Nephron (organoid): ENCODE measurements around the gene MYL7.

Experiments
- H3K27ac Mint-ChIP-seq, 3 experiments: 2 replicates each; pipeline ENCODE4 v1.8.0; 2020; ENCODE audit warnings: mixed read lengths in 3 of 3, mild to moderate bottlenecking in 2 of 3, moderate library complexity in 1 of 3
- H3K27me3 Mint-ChIP-seq: 2 replicates; pipeline ENCODE4 v1.8.0; 2021; ENCODE audit warnings: low read depth, mild to moderate bottlenecking, moderate library complexity, mixed read lengths
- H3K36me3 Mint-ChIP-seq: 2 replicates; pipeline ENCODE4 v1.8.0; 2020; ENCODE audit warnings: low read depth, mixed read lengths
- H3K4me1 Mint-ChIP-seq: 2 replicates; pipeline ENCODE4 v1.8.0; 2020; ENCODE audit warnings: mixed read lengths
- H3K4me3 Mint-ChIP-seq, 3 experiments: 2 replicates each; pipeline ENCODE4 v1.8.0; 2020; ENCODE audit warnings: mild to moderate bottlenecking in 3 of 3, mixed read lengths in 3 of 3, moderate library complexity in 2 of 3
- H3K9me3 Mint-ChIP-seq: 2 replicates; pipeline ENCODE4 v1.8.0; 2020; ENCODE audit warnings: mixed read lengths
- CTCF ChIP-seq, 3 experiments: fragments of 200-600 bp; sonication (generic); IDR thresholded peaks; one replicate each; pipeline ENCODE4 v1.5.0; 2021; ENCODE audit warnings: antibody characterized with exemption in 3 of 3; ENCODE audit not compliant: unreplicated experiment in 3 of 3

MYL7 gene

GRCh38 chr7:44153948-44154335 lies 12.8 kb upstream of the MYL7 start:
- Mint-ChIP-seq H3K27me3 (peaks cover 10% of the 10 kb centered on the region), H3K27ac (no peak overlapping the region), H3K36me3 (no peaks in the 10 kb centered on the region), H3K4me3 (no peak overlapping the region), H3K4me1 (peaks cover 26% of the 10 kb centered on the region), H3K9me3 (no peaks in the 10 kb centered on the region)
- TF ChIP-seq CTCF (IDR thresholded peaks at IDR 0.05; ENCODE audit: unreplicated experiment in 3 of 3): no peak

- no peak overlapping the region for H3K4me3 Mint-ChIP-seq
- no peak overlapping the region for H3K27ac Mint-ChIP-seq
- no peak for TF ChIP-seq CTCF (IDR thresholded peaks at IDR 0.05; ENCODE audit: unreplicated experiment in 3 of 3)
- H3K36me3 Mint-ChIP-seq: no peaks in the 10 kb centered on the region
- H3K4me1 Mint-ChIP-seq: peaks cover 31% of the 10 kb centered on the region
- H3K27me3 Mint-ChIP-seq: peaks cover 15% of the 10 kb centered on the region
- no peaks in the 10 kb centered on the region for H3K9me3 Mint-ChIP-seq
Measured at GRCh38 chr7:44152971-44153947, 12.1 kb upstream of the MYL7 start.

DNA sequence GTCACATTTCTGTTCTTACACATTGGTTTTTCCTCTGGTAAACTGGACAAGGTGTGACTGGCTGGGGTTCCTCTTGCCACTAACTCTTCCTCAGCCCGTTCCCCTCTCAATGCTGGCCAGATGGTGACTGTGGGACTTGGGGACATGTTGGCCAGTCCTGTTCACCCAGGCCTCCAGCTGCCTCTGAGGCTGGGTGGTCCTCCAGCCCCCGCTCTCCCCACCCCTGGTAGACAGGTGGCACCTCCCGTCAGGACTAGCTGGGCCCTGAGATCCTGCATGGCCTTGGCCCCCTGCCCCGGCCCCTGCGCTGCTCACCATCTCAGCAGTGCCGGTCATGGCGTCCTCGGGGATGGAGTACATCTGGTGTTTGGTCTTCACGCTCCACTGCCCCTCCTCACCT lies 10.8 kb upstream of the MYL7 start:
- H3K4me3 Mint-ChIP-seq: no peak overlapping the region
- H3K36me3 Mint-ChIP-seq: no peaks in the 10 kb centered on the region
- peaks cover 20% of the 10 kb centered on the region for H3K27me3 Mint-ChIP-seq
- H3K9me3 Mint-ChIP-seq: no peaks in the 10 kb centered on the region
- peaks cover 42% of the 10 kb centered on the region for H3K4me1 Mint-ChIP-seq
- TF ChIP-seq CTCF (IDR thresholded peaks at IDR 0.05; ENCODE audit: unreplicated experiment in 3 of 3): no peak
- no peak overlapping the region for H3K27ac Mint-ChIP-seq

DNA sequence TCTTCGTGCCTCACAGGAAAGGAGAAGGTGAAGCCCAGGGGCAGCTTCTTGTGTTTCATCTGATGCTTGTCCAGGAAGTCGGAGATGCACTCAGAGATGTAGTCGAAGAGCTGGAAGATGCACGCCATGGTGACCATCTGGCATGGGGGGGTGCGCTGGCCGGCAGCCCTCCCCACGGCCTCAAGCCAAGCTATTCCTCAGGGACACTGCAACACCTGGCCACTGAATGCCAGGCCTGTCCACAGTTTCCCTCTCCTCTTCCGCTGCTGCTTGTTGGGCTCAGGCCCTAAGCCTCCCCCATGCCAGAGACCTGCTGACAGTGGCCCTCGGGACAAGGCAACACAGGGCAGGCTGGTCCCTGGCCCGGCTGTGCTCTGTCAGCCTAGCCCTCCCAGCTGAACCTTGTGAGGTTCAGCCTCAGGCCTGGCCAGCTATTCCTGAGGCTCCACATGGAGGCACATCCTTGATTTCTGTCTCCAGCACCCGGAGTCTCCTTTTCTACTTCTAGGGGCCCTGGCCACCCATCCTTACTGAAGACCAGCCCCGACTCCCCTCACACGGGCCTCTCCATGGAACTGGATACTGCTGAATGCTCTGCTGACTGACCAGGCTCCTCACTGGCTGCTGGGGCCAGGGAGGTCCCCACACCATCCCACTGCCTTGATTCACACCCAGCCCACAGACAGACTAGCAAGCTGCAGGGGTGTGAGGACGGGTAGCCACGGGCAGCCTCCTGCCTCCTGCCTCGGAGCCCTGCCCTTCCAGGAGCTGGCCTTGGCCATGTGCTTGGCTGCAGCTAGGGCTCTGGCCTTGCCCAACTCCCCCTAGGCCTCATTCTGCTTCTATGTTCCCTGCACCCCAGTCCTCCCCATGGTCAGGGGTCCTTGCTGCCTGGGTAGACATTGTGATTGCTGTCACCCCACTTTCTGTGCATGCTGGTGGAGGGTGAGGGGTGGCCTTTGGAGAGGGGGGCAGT lies 10.1 kb upstream of the MYL7 start:
- H3K27me3 Mint-ChIP-seq: peaks cover 27% of the 10 kb centered on the region
- peak overlapping the region; percentile 90 to 92 (median 91) for H3K27ac Mint-ChIP-seq

DNA sequence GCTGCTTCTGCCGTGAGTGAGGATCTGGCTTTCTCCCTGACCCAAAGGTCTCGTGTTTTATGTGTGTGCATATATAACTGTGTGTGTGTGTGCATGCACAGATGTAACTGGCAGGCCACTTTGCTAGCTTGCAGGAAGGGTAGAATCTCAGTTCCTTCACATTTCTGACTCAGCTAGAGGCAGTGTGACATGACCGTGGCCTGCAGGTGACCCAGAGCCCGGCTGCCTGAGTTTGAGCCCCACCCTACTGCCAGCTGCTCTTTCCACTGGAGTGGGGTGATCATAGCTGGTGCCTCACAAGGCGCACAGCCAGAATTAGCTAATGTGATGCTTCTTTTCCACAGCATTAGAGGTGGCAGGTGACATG lies 9.3 kb upstream of the MYL7 start:
- peaks cover 48% of the 10 kb centered on the region for H3K4me1 Mint-ChIP-seq
- peak overlapping the region; percentile 90 to 92 (median 91) for H3K27ac Mint-ChIP-seq
- H3K9me3 Mint-ChIP-seq: no peaks in the 10 kb centered on the region
- H3K36me3 Mint-ChIP-seq: no peaks in the 10 kb centered on the region
- TF ChIP-seq CTCF (IDR thresholded peaks at IDR 0.05; ENCODE audit: unreplicated experiment in 3 of 3): no peak
- H3K27me3 Mint-ChIP-seq: peaks cover 31% of the 10 kb centered on the region
- peak overlapping the region in 1 of 3 experiments; percentile 15 for H3K4me3 Mint-ChIP-seq

More for the DNA sequence above, 10.1 kb upstream of the MYL7 start:
- H3K4me1 Mint-ChIP-seq: peaks cover 48% of the 10 kb centered on the region
- no peak overlapping the region for H3K4me3 Mint-ChIP-seq
- no peaks in the 10 kb centered on the region for H3K9me3 Mint-ChIP-seq
- no peak for TF ChIP-seq CTCF (IDR thresholded peaks at IDR 0.05; ENCODE audit: unreplicated experiment in 3 of 3)
- no peaks in the 10 kb centered on the region for H3K36me3 Mint-ChIP-seq
